ENCODE results near the gene AKTIP.

- no peak for TF ChIP-seq GATA2 (IDR thresholded peaks at IDR 0.05; ENCODE audit: low read depth, low read length)
- TF ChIP-seq GATA3 (IDR thresholded peaks at IDR 0.05; ENCODE audit: low read depth, low read length): no peak
Observed at GRCh38 chr16:53511403-53512280, 8.6 kb upstream of the AKTIP start.
